IMR-90 (cell line): Measurements from ENCODE around the gene ZNF514. TPM values are rescaled to one million over a fixed set of nuclear protein-coding genes. Genes with fewer than 3 reads are reported as not detected.

Source experiments
- ATAC-seq: fragments of 200-7000 bp; cut with Tn5 transposase; 2 replicates; pipeline ENCODE4 v1.9.1; 2020; ENCODE audit warnings: low read depth, mild to moderate bottlenecking, moderate library complexity
- BruUV-seq: library from RNA; stranded (reverse); fragments of 400-500 nt; replicated peaks from 2 replicates; lab custom pipeline; 2021; lab: Mats Ljungman, UMichigan
- CTCF ChIA-PET: fragments of 300-600 bp; formaldehyde crosslinking; extraction: SDS; loops from one replicate; lab custom pipeline; 2021; ENCODE audit warnings: antibody characterized with exemption; lab: Yijun Ruan, JAX
- POLR2A ChIA-PET: fragments of 300-600 bp; sonication (Branson Sonifier 250); formaldehyde crosslinking; loops from one replicate; lab custom pipeline; 2022; ENCODE audit warnings: antibody characterized with exemption; ENCODE audit not compliant: unreplicated experiment; lab: Charles Lee
- DNase-seq: peaks from one replicate; pipeline ENCODE4 v3.0.0; 2013
- H2AFZ ChIP-seq: replicated peaks from 2 replicates; pipeline ENCODE3; 2013; ENCODE audit warnings: low read length, mild to moderate bottlenecking; ENCODE audit not compliant: poor library complexity
- H2AK5ac ChIP-seq: 2 replicates; pipeline ENCODE4 v1.6.1; 2013; ENCODE audit warnings: low read depth, low read length, inconsistent platforms
- H2AK9ac ChIP-seq: replicated peaks from 2 replicates; pipeline ENCODE3; 2013; ENCODE audit warnings: mild to moderate bottlenecking, low read depth, low read length, moderate library complexity; ENCODE audit not compliant: poor library complexity
- H2BK120ac ChIP-seq: 2 replicates; pipeline ENCODE4 v1.6.1; 2013; ENCODE audit warnings: low read depth, low read length, inconsistent platforms
- H2BK15ac ChIP-seq: 3 replicates; pipeline ENCODE4 v1.6.1; 2013; ENCODE audit warnings: low read depth, low read length, inconsistent platforms
- H2BK20ac ChIP-seq: 2 replicates; pipeline ENCODE4 v1.6.1; 2013; ENCODE audit warnings: low read depth, mild to moderate bottlenecking, inconsistent platforms, low read length, moderate library complexity
- H2BK5ac ChIP-seq: 2 replicates; pipeline ENCODE4 v1.6.1; 2013; ENCODE audit warnings: mild to moderate bottlenecking, low read depth, low read length, inconsistent platforms; ENCODE audit not compliant: poor library complexity, severe bottlenecking
- H3K14ac ChIP-seq: replicated peaks from 2 replicates; pipeline ENCODE4 v1.6.1; 2013; ENCODE audit warnings: low read depth, low read length, inconsistent platforms
- H3K18ac ChIP-seq: 2 replicates; pipeline ENCODE4 v1.6.1; 2013; ENCODE audit warnings: low read depth, low read length, control low read depth
- H3K23ac ChIP-seq: 2 replicates; pipeline ENCODE4 v1.6.1; 2013; ENCODE audit warnings: low read depth, low read length, inconsistent platforms
- H3K27ac ChIP-seq: 2 replicates; pipeline ENCODE4 v1.5.1; 2013; ENCODE audit warnings: mild to moderate bottlenecking, control low read depth, low read length; ENCODE audit not compliant: insufficient read depth
- H3K27me3 ChIP-seq: 2 replicates; pipeline ENCODE4 v1.6.1; 2013; ENCODE audit warnings: low read length; ENCODE audit not compliant: control insufficient read depth, insufficient read depth
- H3K36me3 ChIP-seq: 2 replicates; pipeline ENCODE4 v1.6.1; 2013; ENCODE audit warnings: low read length, mixed read lengths; ENCODE audit not compliant: control insufficient read depth, insufficient read depth
- H3K4ac ChIP-seq: 2 replicates; pipeline ENCODE4 v1.6.1; 2013; ENCODE audit warnings: low read depth, low read length, inconsistent platforms
- H3K4me1 ChIP-seq: 2 replicates; pipeline ENCODE4 v1.6.1; 2013; ENCODE audit warnings: low read length, mixed read lengths; ENCODE audit not compliant: control insufficient read depth, insufficient read depth
- H3K4me2 ChIP-seq: 2 replicates; pipeline ENCODE4 v1.6.1; 2013; ENCODE audit warnings: low read depth, mild to moderate bottlenecking, control low read depth, low read length, moderate library complexity
- H3K4me3 ChIP-seq: 2 replicates; pipeline ENCODE4 v1.5.1; 2013; ENCODE audit warnings: low read depth, mild to moderate bottlenecking, control low read depth, low read length, moderate library complexity; ENCODE audit not compliant: insufficient read depth
- H3K56ac ChIP-seq: 2 replicates; pipeline ENCODE4 v1.6.1; 2013; ENCODE audit warnings: low read length, inconsistent platforms; ENCODE audit not compliant: insufficient read depth; ENCODE audit errors: extremely low read depth
- H3K79me1 ChIP-seq, 2 experiments: 2 replicates each; pipeline ENCODE4 v1.6.1; 2013; ENCODE audit warnings: low read length in 2 of 2, inconsistent platforms in 1 of 2, low read depth in 1 of 2
- H3K9ac ChIP-seq: 2 replicates; pipeline ENCODE4 v1.6.1; 2013; ENCODE audit warnings: low read depth, low read length, control low read depth
- H3K9me1 ChIP-seq: 2 replicates; pipeline ENCODE4 v1.6.1; 2013; ENCODE audit warnings: low read length, inconsistent platforms; ENCODE audit not compliant: insufficient read depth
- H3K9me3 ChIP-seq: 2 replicates; pipeline ENCODE4 v1.6.1; 2013; ENCODE audit warnings: low read length; ENCODE audit not compliant: control insufficient read depth, insufficient read depth
- H4K20me1 ChIP-seq: 2 replicates; pipeline ENCODE4 v1.6.1; 2013; ENCODE audit warnings: low read length, inconsistent platforms; ENCODE audit not compliant: insufficient read depth
- H4K5ac ChIP-seq: 2 replicates; pipeline ENCODE4 v1.6.1; 2013; ENCODE audit warnings: mild to moderate bottlenecking, low read depth, low read length, control low read depth
- H4K8ac ChIP-seq, 2 experiments: 2 replicates each; pipeline ENCODE4 v1.6.1; 2013; ENCODE audit warnings: low read depth in 2 of 2, low read length in 2 of 2, control low read depth in 1 of 2, inconsistent platforms in 1 of 2
- H4K91ac ChIP-seq: 2 replicates; pipeline ENCODE4 v1.6.1; 2013; ENCODE audit warnings: low read depth, low read length, inconsistent platforms; ENCODE audit not compliant: insufficient read depth
- CHD1 ChIP-seq: IDR thresholded peaks from 2 replicates; pipeline ENCODE4 v1.6.1; 2012; ENCODE audit warnings: low read depth, low read length, improper control_type of control experiment
- CTCF ChIP-seq: conservative IDR thresholded peaks from 2 replicates; pipeline ENCODE4 v1.5.1; 2012; ENCODE audit warnings: mild to moderate bottlenecking, low read depth, low read length, improper control_type of control experiment
- FOS ChIP-seq: fragments of 150-350 bp; IDR thresholded peaks from 2 replicates; pipeline ENCODE4 v1.6.1; 2016; ENCODE audit warnings: low read depth, low read length
- MAZ ChIP-seq: IDR thresholded peaks from 2 replicates; pipeline ENCODE4 v1.6.1; 2012; ENCODE audit warnings: low read depth, mild to moderate bottlenecking, low read length, improper control_type of control experiment, moderate library complexity, borderline replicate concordance
- MXI1 ChIP-seq: IDR thresholded peaks from 2 replicates; pipeline ENCODE4 v1.6.1; 2012; ENCODE audit warnings: low read depth, mild to moderate bottlenecking, low read length, moderate library complexity, borderline replicate concordance
- POLR2A ChIP-seq: IDR thresholded peaks from 2 replicates; pipeline ENCODE4 v1.6.1; 2012; ENCODE audit warnings: mild to moderate bottlenecking, low read depth, low read length
- RAD21 ChIP-seq: IDR thresholded peaks from 2 replicates; pipeline ENCODE4 v1.6.1; 2012; ENCODE audit warnings: low read length, improper control_type of control experiment
- RFX5 ChIP-seq: IDR thresholded peaks from 2 replicates; pipeline ENCODE4 v1.8.0; 2012; ENCODE audit warnings: low read depth, mild to moderate bottlenecking, low read length, moderate library complexity
- WGBS, 2 experiments: methylation state at CpG; one replicate each; pipeline versions ENCODE4 v1.1.5 to v1.1.7; 2013; ENCODE audit warnings: missing lambda C conversion rate in 2 of 2; ENCODE audit not compliant: insufficient read length in 1 of 2; ENCODE audit errors: extremely low coverage in 2 of 2; 5-methylcytosine and 5-hydroxymethylcytosine counted together
- dilution Hi-C: fragments of 300-500 bp; cut with HindIII; formaldehyde crosslinking; loops from one replicate; pipeline ENCODE4 v1.14.3; 2018; ENCODE audit warnings: low sequenced_read_pairs; ENCODE audit not compliant: unreplicated experiment
- in situ Hi-C: fragments of 300-500 bp; cut with MboI; formaldehyde crosslinking; loops from 3 replicates; pipeline ENCODE4 v1.14.3; 2019; ENCODE audit warnings: low sequenced_read_pairs, inconsistent platforms, mixed read lengths
- intact Hi-C: fragments of 100-400 bp; cut with micrococcal nuclease; formaldehyde crosslinking; loops from 2 replicates; pipeline ENCODE4 v1.10.0; 2022
- polyA plus RNA-seq, 3 experiments: library from polyadenylated mRNA; depleted of rRNA; stranded (reverse); fragments of >200 nt; gene quantifications; 2 replicates each; pipeline ENCODE4 v1.2.3, GENCODE V29; 2012; ENCODE audit warnings: low replicate concordance in 1 of 3
- total RNA-seq: library from RNA; depleted of rRNA; stranded (reverse); fragments of >200 nt; gene quantifications from 2 replicates; pipeline ENCODE4 v1.2.3, GENCODE V29; 2012

ZNF514 gene
- total and polyA plus RNA-seq, 2 of the 4 experiments (the other 2 are of a cell fraction): 5.3 to 6.5 TPM

- H2AFZ ChIP-seq: peak overlapping the region; percentile 99
- H3K27ac ChIP-seq: peak overlapping the region; percentile 18; the same call in 1 of the 2 replicates
- peaks cover 6% of the 10 kb centered on the region; the same call in 1 of the 2 replicates for H3K9me1 ChIP-seq
- H3K4me1 ChIP-seq: no peaks in the 10 kb centered on the region
- DNase-seq: no peak
- H2BK15ac ChIP-seq: no peak overlapping the region; the same call in 2 of the 3 replicates
- WGBS, 2 experiments: no CpG with 5 or more reads among the region's 5 CpGs
- peak overlapping the region; percentile 40; the same call in 1 of the 2 replicates for H4K5ac ChIP-seq
- intact Hi-C loops: loop anchor here (5.0 kb wide), 2 partner anchors 45 to 225 kb away; partner anchors contain the start of gene ZNF2
- ChIA-PET POLR2A (no interaction called here), CTCF (no interaction called here)
- BruUV-seq: no TSS peak
- peak overlapping the region; percentile 70; the same call in 1 of the 2 replicates for H3K14ac ChIP-seq
- in situ Hi-C loops: no loop called here
- no peak overlapping the region for H2BK120ac ChIP-seq
- H3K4me3 ChIP-seq: peak overlapping the region; percentile 91
- H4K20me1 ChIP-seq: peaks cover 8% of the 10 kb centered on the region; the same call in 1 of the 2 replicates
- peak overlapping the region; percentile 89 to 95 for H4K8ac ChIP-seq
- no peaks in the 10 kb centered on the region for H3K27me3 ChIP-seq
- TF ChIP-seq MAZ (no peak), POLR2A (no peak), CHD1 (no peak), RFX5 (no peak), CTCF (no peak), FOS (no peak), RAD21 (no peak), MXI1 (no peak)
- dilution Hi-C loops: no loop called here
- peak overlapping the region; percentile 30 for H2BK5ac ChIP-seq
- peak overlapping the region; percentile 76 for H3K9ac ChIP-seq
- no peaks in the 10 kb centered on the region; the same call in 1 of the 2 replicates for H3K36me3 ChIP-seq
- peak overlapping the region; percentile 90 for H3K4me2 ChIP-seq
- no peak overlapping the region for H2AK5ac ChIP-seq
- peak overlapping the region; percentile 93 for H2AK9ac ChIP-seq
- no peak overlapping the region for H3K18ac ChIP-seq
- H3K23ac ChIP-seq: no peak overlapping the region
- peak overlapping the region; percentile 73; the same call in 1 of the 2 replicates for H3K56ac ChIP-seq
- H3K79me1 ChIP-seq: peaks cover 11 to 30% of the 10 kb centered on the region in 2 experiments
- no peaks in the 10 kb centered on the region for H3K9me3 ChIP-seq
- ATAC-seq: peak; percentile 12
- H4K91ac ChIP-seq: no peak overlapping the region
- peak overlapping the region; percentile 69; the same call in 1 of the 2 replicates for H3K4ac ChIP-seq
- no peak overlapping the region for H2BK20ac ChIP-seq
These were observed 37.5 kb downstream of the ZNF514 start for GRCh38 chr2:95122197-95122551.
